Stimulated activated naive B cell treated with anti-CD40 and anti-IgM and Interleukin-4, amounts not matched to agents 10 μg/mL and 1 μg/mL and 100 μg/mL, for 72 hours (primary cell): Measurements from ENCODE around the gene C5orf63.
"Not testable (repeated sequence)": the region's sequence is repeated elsewhere in the genome, so short reads cannot be mapped to it uniquely, and the experiment has no call there.

ENCODE experiments used
- ATAC-seq, 2 donors: fragments of 150-1000 bp; cut with Tn5 transposase; replicated peaks; 2 replicates each; pipeline ENCODE4 v1.10.0; 2021; ENCODE audit warnings: moderate library complexity in 1 of 2
- DNase-seq: peaks from one replicate; pipeline ENCODE4 v3.0.0; 2021
- H3K27ac Mint-ChIP-seq: one replicate; pipeline ENCODE4 v1.8.0; 2022; ENCODE audit warnings: mild to moderate bottlenecking, mixed read lengths
- H3K27me3 Mint-ChIP-seq, 2 donors: one replicate each; pipeline ENCODE4 v1.8.0; 2022; ENCODE audit warnings: mixed read lengths in 2 of 2
- H3K36me3 Mint-ChIP-seq, 2 donors: one replicate each; pipeline ENCODE4 v1.8.0; 2022; ENCODE audit warnings: mixed read lengths in 2 of 2, mild to moderate bottlenecking in 1 of 2
- H3K4me1 Mint-ChIP-seq, 2 donors: one replicate each; pipeline ENCODE4 v1.8.0; 2022; ENCODE audit warnings: mixed read lengths in 2 of 2, mild to moderate bottlenecking in 1 of 2
- H3K4me3 Mint-ChIP-seq, 2 donors: one replicate each; pipeline ENCODE4 v1.8.0; 2022; ENCODE audit warnings: mild to moderate bottlenecking in 2 of 2, mixed read lengths in 2 of 2, moderate library complexity in 1 of 2
- H3K9me3 Mint-ChIP-seq, 2 donors: one replicate each; pipeline ENCODE4 v1.8.0; 2022; ENCODE audit warnings: mixed read lengths in 2 of 2, mild to moderate bottlenecking in 1 of 2

C5orf63 gene

GRCh38 chr5:127061537-127061936, 11.8 kb downstream of the C5orf63 start:
- Mint-ChIP-seq H3K4me3 (no peak overlapping the region), H3K27ac (no peak overlapping the region), H3K36me3 (peaks cover 10 to 14% of the 10 kb centered on the region in 2 donors), H3K9me3 (no peaks in the 10 kb centered on the region), H3K4me1 (peaks cover 4 to 12% of the 10 kb centered on the region in 2 donors), H3K27me3 (no peaks in the 10 kb centered on the region)
- DNase-seq (no peak), ATAC-seq (no peak)

- Mint-ChIP-seq H3K27me3 (no peaks in the 10 kb centered on the region), H3K36me3 (peaks cover 17 to 22% of the 10 kb centered on the region in 2 donors), H3K4me1 (peaks cover 4 to 12% of the 10 kb centered on the region in 2 donors), H3K9me3 (peaks cover 6 to 7% of the 10 kb centered on the region in 2 donors), H3K27ac (no peak overlapping the region), H3K4me3 (no peak overlapping the region)
- ATAC-seq (no peak), DNase-seq (no peak)
Observed at GRCh38 chr5:127060470-127060985, 12.8 kb downstream of the C5orf63 start.

GRCh38 chr5:127056896-127057295, 16.4 kb downstream of the C5orf63 start:
- Mint-ChIP-seq H3K27me3 (no peaks in the 10 kb centered on the region), H3K27ac (no peak overlapping the region), H3K9me3 (peaks cover 6 to 7% of the 10 kb centered on the region in 2 donors), H3K4me3 (no peak overlapping the region), H3K36me3 (peaks cover 30 to 43% of the 10 kb centered on the region in 2 donors), H3K4me1 (peaks cover 4 to 12% of the 10 kb centered on the region in 2 donors)
- ATAC-seq: no peak
- DNase-seq: no peak

- Mint-ChIP-seq H3K27me3 (no peaks in the 10 kb centered on the region), H3K4me3 (no peak overlapping the region), H3K4me1 (peaks cover 4 to 8% of the 10 kb centered on the region in 2 donors), H3K9me3 (peaks cover 6 to 7% of the 10 kb centered on the region in 2 donors), H3K36me3 (peaks cover 31 to 49% of the 10 kb centered on the region in 2 donors), H3K27ac (no peak overlapping the region)
- no peak for DNase-seq
- ATAC-seq: no peak
Observed at GRCh38 chr5:127055880-127056653, 17.2 kb downstream of the C5orf63 start.

- not testable (repeated sequence) for H3K27ac Mint-ChIP-seq, H3K4me3 Mint-ChIP-seq, H3K9me3 Mint-ChIP-seq, H3K4me1 Mint-ChIP-seq, H3K27me3 Mint-ChIP-seq, DNase-seq, ATAC-seq
- H3K36me3 Mint-ChIP-seq: peaks cover 33 to 50% of the 10 kb centered on the region in 2 donors
Observed at GRCh38 chr5:127053551-127053950, 19.8 kb downstream of the C5orf63 start.

- H3K4me1 Mint-ChIP-seq: no peaks in the 10 kb centered on the region
Observed at GRCh38 chr5:127053049-127053448, 20.3 kb downstream of the C5orf63 start.

GRCh38 chr5:127051591-127051990, 21.7 kb downstream of the C5orf63 start:
- ATAC-seq (no peak), DNase-seq (no peak)
- Mint-ChIP-seq H3K4me3 (no peak overlapping the region), H3K4me1 (no peaks in the 10 kb centered on the region), H3K27ac (no peak overlapping the region), H3K27me3 (no peaks in the 10 kb centered on the region), H3K9me3 (peaks cover 6 to 7% of the 10 kb centered on the region in 2 donors), H3K36me3 (peaks cover 35 to 48% of the 10 kb centered on the region in 2 donors)

More at GRCh38 chr5:127053049-127053448, 20.3 kb downstream of the C5orf63 start:
- no peak overlapping the region for H3K4me3 Mint-ChIP-seq
- ATAC-seq (no peak), DNase-seq (no peak)
- no peaks in the 10 kb centered on the region for H3K27me3 Mint-ChIP-seq
- no peak overlapping the region for H3K27ac Mint-ChIP-seq
- peaks cover 38 to 54% of the 10 kb centered on the region in 2 donors for H3K36me3 Mint-ChIP-seq
- peaks cover 6 to 7% of the 10 kb centered on the region in 2 donors for H3K9me3 Mint-ChIP-seq

GRCh38 chr5:127046343-127047072, 26.8 kb downstream of the C5orf63 start:
- Mint-ChIP-seq H3K9me3 (no peaks in the 10 kb centered on the region), H3K27ac (no peak overlapping the region), H3K4me1 (peaks cover under 1 to 5% of the 10 kb centered on the region in 2 donors), H3K36me3 (peaks cover 11 to 16% of the 10 kb centered on the region in 2 donors), H3K4me3 (no peak overlapping the region), H3K27me3 (no peaks in the 10 kb centered on the region)
- ATAC-seq (no peak), DNase-seq (no peak)

GRCh38 chr5:127042593-127042992, 30.7 kb downstream of the C5orf63 start:
- Mint-ChIP-seq H3K4me1 (peaks cover 10% of the 10 kb centered on the region in 2 donors), H3K4me3 (no peak overlapping the region), H3K36me3 (peaks cover 0 to 8% of the 10 kb centered on the region in 2 donors), H3K9me3 (no peaks in the 10 kb centered on the region), H3K27ac (no peak overlapping the region), H3K27me3 (no peaks in the 10 kb centered on the region)
- DNase-seq: no peak
- ATAC-seq: no peak

GRCh38 chr5:127041571-127041970, 31.7 kb downstream of the C5orf63 start:
- no peak overlapping the region for H3K27ac Mint-ChIP-seq

GRCh38 chr5:127040796-127041520, 32.3 kb downstream of the C5orf63 start:
- no peaks in the 10 kb centered on the region for H3K9me3 Mint-ChIP-seq
- H3K36me3 Mint-ChIP-seq: peaks cover 0 to 13% of the 10 kb centered on the region in 2 donors
- no peak overlapping the region for H3K4me3 Mint-ChIP-seq
- H3K27me3 Mint-ChIP-seq: no peaks in the 10 kb centered on the region
- no peak for ATAC-seq
- peaks cover 10% of the 10 kb centered on the region in 2 donors for H3K4me1 Mint-ChIP-seq
- H3K27ac Mint-ChIP-seq: no peak overlapping the region
- DNase-seq: no peak

More at GRCh38 chr5:127041571-127041970, 31.7 kb downstream of the C5orf63 start:
- peaks cover 0 to 13% of the 10 kb centered on the region in 2 donors for H3K36me3 Mint-ChIP-seq
- ATAC-seq (peak; percentile 51 to 53), DNase-seq (no peak)
- H3K4me3 Mint-ChIP-seq: no peak overlapping the region
- H3K4me1 Mint-ChIP-seq: peaks cover 10% of the 10 kb centered on the region in 2 donors
- no peaks in the 10 kb centered on the region for H3K9me3 Mint-ChIP-seq
- no peaks in the 10 kb centered on the region for H3K27me3 Mint-ChIP-seq

GRCh38 chr5:127038550-127038949, 34.8 kb downstream of the C5orf63 start:
- no peak for ATAC-seq
- Mint-ChIP-seq H3K9me3 (no peaks in the 10 kb centered on the region), H3K27me3 (no peaks in the 10 kb centered on the region), H3K4me1 (peaks cover 10 to 16% of the 10 kb centered on the region in 2 donors), H3K36me3 (peaks cover 0 to 17% of the 10 kb centered on the region in 2 donors), H3K4me3 (no peak overlapping the region), H3K27ac (no peak overlapping the region)
- DNase-seq: no peak

- H3K9me3 Mint-ChIP-seq: no peaks in the 10 kb centered on the region
- peak overlapping the region; percentile 89 to 98 for H3K4me3 Mint-ChIP-seq
- H3K36me3 Mint-ChIP-seq: peaks cover 9 to 12% of the 10 kb centered on the region in 2 donors
- peaks cover 16 to 40% of the 10 kb centered on the region in 2 donors for H3K4me1 Mint-ChIP-seq
- no peak for DNase-seq
- no peak for ATAC-seq
- H3K27me3 Mint-ChIP-seq: no peaks in the 10 kb centered on the region
- peak overlapping the region; percentile 97 for H3K27ac Mint-ChIP-seq
Observed at GRCh38 chr5:127031863-127032232, 41.5 kb downstream of the C5orf63 start.
